T1000 (cell line): ENCODE measurements around the gene PPAN.

Experiments used
- DNase-seq: peaks from one replicate; lab custom pipeline; 2025; ENCODE audit warnings: mixed read lengths; lab: John Stamatoyannopoulos, UW

PPAN gene, protein sequence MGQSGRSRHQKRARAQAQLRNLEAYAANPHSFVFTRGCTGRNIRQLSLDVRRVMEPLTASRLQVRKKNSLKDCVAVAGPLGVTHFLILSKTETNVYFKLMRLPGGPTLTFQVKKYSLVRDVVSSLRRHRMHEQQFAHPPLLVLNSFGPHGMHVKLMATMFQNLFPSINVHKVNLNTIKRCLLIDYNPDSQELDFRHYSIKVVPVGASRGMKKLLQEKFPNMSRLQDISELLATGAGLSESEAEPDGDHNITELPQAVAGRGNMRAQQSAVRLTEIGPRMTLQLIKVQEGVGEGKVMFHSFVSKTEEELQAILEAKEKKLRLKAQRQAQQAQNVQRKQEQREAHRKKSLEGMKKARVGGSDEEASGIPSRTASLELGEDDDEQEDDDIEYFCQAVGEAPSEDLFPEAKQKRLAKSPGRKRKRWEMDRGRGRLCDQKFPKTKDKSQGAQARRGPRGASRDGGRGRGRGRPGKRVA

DNA sequence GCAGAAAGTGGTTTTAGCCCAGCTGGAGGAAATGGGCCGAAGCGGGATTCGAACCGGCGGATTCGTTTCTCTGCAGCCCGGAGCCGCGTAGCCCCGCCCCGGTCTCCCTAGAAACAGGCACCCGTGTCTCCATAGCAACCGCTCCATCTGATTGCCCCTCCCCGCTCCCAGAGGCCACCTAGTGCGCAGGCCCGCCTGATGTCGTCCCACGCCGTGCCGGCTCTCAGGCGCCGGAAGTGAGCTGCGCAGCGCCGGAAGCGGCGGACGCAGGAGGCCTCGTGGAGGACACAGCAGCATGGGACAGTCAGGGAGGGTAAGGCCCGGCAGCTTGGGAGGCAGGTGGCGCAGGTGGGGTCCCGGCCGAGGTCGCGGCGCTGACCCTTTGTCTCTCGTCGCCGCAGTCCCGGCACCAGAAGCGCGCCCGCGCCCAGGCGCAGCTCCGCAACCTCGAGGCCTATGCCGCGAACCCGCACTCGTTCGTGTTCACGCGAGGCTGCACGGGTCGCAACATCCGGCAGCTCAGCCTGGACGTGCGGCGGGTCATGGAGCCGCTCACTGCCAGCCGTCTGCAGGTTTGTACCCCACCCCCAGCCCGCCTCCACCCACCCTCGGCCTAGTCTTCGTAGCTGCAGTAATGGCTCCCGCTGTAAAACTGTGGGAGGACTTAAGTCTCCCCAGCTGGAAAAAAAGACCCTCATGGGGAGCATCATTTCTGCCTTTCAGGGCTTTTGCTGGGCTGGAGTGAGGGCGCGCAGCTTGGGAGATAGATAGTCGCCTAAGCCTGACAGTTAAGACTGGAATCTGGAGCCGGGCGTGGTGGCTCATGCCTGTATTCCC lies at the start of gene PPAN:
Gene PPAN, plus strand, starts transcription at position 263 of the 837 bp plus-strand sequence. Its CDS starts 33 bp downstream, at position 296.
- peak; percentile 93 for DNase-seq

DNA sequence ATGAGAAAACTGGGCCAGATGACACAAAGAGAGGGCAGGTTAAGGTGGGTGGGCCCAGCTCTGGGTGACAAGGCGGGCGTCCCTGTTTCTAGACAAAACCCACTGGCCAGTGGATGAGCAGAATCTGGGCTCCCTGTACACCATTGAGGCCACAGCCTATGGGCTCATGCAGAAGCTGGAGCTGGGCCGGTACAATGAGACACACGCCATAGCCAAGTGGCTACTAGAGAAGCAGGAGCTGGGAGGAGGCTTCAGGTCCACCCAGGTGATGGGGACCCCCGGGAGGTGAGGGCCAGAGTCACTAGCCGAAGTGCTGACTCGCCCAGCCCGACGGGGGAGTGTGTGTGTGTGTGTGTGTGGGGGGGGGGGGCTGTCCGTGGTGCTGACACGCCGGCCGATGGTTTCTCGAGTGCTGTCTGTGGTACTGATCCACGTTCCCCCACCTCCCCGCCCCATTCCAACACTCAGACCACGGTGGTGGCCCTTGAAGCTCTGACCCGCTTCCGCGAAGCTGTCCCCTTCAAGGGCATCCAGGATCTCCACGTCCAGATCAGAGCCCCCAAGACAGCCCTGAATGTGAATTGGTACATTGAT lies 44.3 kb upstream of the PPAN start:
- no peak for DNase-seq

DNA sequence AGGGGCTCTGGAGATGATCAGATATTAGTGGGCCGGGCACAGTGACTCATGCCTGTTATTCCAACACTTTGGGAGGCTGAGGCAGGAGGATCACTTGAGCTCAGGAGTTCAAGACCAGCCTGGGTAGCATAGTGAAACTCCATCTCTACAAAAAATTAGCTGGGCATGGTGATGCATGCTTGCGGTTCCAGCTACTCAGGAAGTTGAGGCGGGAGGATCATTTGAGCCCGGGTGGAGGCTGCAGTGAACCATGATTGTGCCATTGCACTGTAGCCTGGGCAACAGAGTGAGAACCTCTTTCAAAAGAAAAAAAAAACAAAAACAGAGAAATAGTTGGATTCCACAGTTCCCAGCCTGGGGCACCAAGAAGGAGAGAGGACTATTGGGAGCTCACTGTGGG lies 38.0 kb upstream of the PPAN start:
- no peak for DNase-seq

DNA sequence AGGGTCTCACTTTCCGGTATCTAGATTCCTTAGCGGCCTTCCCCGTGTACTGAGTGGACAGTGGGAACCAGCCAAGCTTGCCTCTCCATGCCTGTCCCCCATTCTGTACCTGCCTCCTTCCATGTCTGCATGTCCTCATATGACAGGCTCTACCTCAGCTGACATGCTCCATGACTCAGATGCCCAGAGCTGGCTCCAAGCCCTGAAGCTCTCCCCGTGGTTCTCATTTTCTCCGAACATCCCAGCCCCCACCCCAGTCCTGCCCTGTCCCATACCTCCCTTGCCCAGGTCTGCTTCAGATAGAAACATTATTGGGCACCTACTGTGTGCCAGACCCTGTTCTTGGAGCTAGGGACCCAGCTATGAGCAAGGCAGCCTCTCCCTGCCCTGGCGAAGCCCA lies 37.1 kb upstream of the PPAN start:
- DNase-seq = no peak

DNA sequence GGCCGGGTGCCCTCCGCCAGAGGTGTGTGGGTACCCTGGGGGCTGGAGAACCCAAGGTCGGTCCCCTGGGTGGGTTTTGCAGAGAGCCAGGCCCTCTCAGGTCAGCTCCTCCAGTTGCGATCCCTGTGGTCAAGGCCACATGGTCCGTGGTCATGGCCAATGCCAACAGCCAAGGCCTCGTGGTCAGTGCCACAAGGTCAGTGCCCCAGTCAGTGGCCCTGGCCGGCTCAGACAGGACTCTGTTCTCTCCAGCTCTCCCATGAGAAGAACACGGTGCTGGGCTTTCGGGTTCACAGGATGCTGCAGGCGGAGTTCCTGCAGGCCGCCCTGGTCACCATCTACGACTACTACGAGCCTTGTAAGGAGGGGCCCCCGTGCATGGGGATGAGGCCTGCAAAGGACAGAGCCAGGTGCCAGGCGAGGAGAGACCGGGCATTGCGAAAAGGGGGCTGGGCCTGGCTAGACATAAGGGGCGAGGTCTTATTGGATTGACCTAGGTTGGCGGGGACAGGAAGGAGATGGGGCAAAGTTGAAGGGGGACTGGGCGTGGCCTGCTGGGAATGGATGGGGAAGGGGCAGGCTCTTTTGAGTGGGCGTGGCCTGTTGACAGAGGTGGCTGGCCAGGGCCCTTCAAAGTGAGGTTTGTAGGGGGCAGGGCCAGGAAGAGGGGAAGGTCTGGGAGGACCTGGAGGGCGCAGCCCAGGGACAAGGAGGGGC lies 35.3 kb upstream of the PPAN start:
- no peak for DNase-seq

DNA sequence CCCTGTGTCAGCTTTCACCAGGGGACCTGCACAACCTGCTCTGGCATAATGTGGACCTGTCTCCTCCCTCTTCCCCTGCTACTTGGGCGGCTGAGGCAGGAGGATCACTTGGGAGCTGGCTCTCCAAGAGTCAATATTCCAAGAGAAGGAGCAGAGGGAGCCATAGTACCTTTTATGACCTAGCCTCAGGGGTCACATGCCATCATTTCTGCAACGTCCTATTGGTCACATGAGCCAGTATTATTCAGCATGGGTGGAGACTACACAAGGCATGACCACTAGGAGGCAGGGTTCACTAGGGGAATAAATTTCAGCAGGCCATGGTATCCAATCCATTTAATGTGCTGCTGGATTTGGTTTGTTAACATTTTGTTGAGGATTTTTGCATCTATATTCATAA lies 32.0 kb upstream of the PPAN start:
- DNase-seq = no peak

DNA sequence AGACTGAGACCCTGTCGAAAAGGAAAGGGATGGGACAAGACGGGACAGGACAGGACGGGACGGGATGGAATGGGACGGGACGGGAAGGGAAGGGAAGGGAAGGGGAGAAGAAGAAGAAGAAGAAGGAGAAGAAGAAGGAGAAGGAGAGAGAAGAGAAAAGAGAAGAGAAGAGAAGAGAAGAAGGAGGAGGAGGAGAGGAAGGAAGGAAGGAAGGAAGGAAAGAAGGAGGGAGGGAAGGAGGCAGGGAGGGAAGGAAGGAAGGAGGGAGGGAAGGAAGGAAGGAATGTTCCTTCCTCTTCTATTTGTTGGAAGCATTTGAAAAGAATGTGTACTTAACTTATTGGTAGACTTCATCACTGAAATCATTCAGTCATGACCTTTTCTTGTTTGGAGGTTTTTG lies 29.6 kb upstream of the PPAN start:
- DNase-seq = no peak

DNA sequence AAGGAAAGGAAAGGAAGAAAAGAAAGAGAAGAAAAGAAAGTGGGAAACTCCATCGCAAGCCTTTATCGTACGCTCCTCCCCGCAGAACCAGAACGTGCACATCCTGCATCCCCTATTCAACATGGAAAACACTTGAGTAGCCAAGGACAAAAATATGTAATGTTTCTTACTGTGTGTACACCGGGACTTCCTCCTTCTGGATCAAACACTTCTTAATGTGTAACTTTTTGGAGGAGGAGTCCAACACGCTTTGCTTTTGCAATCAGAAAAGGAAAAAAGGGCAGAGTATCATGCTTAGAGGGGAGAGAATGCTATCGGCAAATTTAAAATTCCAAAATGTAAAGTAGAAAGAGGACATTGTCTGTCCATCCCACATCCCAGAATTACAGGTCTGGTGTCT lies 27.8 kb upstream of the PPAN start:
- DNase-seq = no peak

DNA sequence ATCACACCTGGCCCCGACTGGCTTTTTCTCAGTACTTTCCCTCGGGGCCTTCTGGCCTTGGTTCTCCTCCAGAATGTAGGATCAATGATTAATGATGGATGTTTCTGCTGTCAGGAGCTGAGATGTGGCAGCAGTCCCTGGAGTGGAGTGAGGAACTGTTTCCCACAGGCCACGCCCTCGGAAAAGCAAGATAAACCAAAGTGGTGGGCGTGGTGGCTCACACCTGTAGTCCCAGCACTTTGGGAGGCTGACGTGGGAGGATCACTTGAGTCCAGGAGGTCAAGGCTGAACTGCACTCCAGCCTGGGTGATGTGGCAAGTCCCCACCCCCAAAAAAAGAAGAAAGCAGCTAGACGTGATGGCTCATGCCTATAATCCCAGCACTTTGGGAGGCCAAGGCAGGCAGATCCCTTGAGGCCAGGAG lies 27.1 kb upstream of the PPAN start:
- DNase-seq = no peak

DNA sequence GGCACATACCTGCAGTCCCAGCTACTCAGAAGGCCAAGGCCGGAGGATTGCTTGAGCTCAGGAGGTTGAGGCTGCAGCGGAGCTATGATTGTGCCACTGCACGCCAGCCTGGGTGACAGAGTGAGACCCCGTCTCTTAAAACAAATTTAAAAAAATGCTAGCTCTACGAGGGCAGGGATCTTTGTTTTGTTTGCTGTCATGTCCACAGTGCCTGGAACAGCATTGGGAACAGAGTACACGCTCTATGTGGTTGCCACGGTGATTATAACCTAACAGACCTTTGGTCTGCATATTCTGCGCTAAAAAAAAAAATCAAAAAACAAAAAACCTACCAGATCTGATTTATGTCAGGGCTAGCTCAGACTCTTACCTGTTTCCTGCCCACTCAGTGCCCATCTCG lies 22.3 kb upstream of the PPAN start:
- no peak for DNase-seq

DNA sequence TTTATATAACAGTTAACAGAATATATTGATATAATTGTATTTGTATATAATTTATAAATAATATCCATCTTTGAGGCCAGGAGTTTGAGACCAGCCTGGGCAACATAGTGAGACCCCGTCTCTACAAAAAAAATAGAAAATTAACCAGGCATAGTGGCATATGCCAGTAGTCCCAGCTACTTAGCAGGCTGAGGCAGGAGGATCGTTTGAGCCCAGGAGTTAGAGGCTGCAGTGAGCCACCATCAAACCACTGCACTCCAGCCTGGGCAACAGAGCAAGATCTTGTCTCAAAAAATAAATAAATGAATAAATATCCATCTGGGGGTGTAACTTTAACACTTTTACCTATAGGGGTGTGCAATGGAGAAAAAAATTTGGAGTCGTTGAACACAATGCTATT lies 21.4 kb upstream of the PPAN start:
- no peak for DNase-seq

DNA sequence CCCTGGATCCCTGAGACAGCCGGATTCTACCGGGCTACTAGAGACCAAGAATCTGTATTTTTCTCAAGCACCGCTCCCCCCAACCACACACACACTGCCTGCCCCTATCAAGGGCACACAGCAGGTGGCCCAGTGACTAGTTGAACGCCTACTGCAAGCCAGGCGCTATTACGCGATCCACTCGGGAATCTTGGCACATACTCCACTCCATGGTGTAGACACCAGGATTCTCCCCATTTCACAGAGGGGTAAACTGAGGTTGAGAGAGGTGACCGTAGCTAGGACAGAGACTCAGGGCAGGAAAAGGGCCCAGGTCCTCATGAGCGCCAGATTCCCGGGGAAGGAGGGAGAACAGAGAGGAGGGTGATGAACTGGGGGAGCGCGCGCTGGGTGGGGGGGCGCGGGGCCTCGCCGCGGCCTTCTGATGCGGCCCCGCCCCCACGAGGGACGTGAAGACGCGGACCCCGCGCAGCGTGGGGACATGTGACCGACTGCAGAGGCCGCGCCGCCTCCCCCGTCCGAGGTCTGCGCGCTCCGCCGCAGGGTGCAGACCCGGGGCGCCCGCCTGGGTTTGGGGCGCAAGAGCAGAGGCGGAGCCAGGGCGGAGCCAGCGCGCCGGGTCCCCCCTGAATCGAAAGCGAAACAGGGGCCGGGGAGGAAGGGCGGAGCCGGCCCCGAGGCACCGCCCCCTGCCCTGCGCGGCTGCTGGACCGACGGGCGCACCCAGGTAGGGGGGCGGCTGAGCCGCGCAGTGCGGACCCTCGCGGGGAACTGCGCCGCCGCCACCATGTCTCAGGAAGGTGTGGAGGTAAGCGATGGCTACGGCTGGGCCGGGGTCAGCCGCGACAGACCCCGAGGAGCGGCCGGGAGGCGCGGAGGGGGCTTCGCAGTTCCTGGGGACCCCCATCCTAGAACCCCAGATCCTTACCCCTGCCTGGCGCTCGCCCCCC lies 20.2 kb upstream of the PPAN start, which contains the start of gene SHFL:
Gene SHFL, plus strand, starts transcription at position 677 of the 950 bp plus-strand sequence. Its CDS starts 111 bp downstream, at position 788.
- no peak for DNase-seq

DNA sequence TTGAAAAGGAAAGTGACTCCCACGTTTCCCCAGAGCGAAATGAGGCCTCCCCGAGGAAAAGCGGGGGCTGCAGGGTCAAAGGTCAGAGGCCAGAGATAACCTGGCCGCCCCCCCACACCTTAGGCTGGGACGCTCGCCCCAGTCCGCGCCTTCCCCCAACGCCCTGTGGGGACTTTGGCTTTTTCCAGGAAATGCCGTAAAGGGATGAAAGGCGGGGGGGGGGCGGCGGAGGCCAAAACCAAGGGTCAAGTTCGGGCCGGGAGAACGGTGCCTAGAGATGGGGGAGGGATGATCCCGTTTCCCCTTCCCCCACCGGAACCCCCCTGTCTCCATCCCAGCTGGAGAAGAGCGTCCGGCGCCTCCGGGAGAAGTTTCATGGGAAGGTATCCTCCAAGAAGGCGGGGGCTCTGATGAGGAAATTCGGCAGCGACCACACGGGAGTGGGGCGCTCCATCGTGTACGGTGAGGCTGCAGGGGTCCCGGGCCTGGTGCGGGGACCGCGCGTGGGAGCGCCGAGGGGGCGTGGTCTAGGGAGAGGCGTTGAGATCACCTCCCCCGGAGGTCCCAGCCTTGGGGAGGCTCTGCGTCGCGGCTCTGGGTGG lies 19.5 kb upstream of the PPAN start:
- DNase-seq = no peak

DNA sequence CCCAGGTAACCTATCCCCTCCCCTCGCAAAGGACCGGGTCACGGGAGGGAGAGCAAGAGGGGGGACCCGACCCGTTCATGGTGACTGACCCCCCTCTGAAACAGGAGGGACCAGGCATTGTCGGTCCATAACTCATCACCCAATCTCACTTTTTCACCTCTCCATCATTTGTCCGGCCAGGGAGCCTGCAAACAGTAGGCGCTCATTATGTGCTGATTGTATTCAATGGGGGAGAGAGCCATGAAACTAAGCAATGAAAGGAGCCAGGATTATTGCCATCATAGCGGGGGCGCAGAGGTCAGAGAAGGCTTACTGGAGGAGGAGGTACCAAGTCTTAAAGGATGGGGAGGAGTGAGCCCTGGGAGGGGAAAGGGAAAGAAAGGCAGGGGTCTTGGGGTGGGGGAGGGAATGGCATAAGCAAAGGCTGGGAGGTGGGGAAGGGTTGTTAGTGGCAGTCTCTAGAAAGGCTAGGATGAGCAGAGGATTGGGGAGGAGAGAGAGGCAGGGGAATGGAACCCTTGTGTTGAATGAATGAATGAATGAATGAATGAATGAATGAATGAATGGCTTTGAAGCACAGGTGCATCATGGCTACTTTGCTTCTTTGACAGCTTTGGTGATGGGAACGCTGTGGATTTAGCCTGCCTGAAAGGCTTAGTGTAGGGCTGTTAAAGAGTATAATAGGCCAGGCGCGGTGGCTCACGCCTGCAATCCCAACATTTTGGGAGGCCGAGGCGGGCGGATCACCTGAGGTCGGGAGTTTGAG lies 18.7 kb upstream of the PPAN start:
- DNase-seq = no peak

DNA sequence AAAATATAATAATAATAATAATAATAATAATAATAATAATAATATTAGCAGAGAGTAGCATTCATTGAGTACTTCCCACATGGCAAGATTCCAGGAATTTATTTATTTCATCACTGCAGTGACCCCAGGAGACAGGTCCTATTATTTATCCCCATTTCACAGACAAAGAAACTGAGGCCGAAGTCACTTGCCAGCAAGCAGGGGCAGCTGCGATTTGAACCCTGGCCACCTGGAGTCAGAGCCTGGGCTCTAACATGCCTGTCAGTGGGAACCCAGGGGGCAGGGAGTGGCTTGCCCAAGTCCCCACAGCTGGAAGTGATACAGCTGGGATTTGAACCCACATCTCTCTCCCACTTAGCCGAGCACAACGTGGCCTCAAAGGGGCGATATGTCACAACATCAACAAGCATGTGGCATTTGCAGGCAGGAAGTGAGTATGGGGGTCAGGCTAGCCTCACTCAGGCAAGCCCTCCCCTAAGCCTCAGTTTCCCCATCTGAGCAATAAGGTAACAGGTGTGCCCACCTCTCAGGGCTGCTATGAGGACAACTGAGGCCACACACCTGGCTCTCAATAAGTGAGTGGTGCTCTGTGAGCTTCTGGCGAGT lies 17.1 kb upstream of the PPAN start:
- no peak for DNase-seq

DNA sequence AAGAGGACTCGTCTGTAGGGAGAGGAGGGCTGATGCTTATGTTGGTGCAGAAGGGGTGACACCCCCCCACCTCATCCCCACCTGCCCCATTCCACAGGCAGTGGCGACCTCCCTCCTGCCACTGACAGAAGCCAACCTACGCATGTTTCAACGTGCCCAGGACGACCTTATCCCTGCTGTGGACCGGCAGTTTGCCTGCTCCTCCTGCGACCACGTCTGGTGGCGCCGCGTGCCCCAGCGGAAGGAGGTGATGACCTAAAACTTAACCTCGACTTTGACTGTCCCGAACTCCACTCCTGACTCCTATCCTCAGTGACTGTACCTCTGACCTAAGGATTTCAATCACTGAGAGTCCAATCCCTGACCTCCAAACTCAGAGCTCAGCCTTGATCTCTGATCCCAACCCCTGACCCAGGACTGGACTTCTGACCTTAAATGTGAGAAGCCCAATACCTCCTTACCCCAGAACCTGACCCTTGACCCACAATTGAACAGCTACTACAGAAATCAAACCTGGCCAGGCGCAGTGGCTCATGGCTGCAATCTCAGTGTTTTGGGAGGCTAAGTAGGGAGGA lies 16.3 kb upstream of the PPAN start:
- no peak for DNase-seq

DNA sequence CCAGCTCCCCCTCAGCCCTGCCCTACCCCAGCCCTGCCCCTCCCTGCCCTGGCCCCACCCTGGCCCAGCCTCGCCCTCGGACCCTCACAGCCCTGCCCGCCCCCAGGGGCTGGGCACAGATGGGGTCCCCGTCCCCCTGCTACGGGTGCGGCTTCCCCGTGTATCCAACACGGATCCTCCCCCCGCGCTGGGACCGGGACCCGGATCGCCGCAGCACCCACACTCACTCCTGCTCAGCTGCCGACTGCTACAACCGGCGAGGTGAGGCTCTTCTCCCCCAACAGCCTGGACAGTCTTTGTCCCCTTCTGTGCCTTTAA lies 14.8 kb upstream of the PPAN start:
- no peak for DNase-seq

DNA sequence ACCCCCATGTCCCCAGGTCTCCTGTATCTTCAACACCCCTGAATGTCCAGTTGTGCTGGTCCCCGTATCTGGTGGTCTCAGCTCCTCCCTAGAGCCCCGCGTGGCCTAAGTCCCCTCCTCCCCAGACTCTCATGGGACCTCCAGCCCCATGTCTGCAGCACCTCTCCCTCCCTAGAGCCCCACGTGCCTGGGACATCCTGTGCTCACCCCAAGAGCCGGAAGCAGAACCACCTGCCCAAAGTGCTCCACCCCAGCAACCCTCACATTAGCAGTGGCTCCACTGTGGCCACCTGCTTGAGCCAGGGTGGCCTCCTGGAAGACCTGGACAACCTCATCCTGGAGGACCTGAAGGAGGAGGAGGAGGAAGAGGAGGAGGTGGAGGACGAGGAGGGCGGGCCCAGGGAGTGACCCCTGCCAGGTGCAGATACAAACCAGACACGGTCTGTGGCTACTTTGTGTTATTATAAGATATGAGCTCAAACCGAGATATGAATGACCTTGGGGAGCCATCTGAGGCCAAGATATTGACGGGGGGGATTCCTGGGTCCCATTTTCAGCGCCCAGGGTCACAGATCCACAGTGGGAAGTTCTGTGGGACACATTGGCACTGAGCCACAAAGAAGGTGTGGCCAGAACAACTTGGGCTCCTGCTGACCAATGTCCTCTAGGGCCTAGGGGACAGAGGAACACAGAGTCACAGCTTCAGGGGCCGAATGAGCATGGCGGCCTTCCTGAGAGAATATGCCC lies 14.1 kb upstream of the PPAN start:
- DNase-seq = no peak
